NCI-H510A (cell line): ENCODE measurements around the gene DYRK2.

Source experiments
- DNase-seq: peaks from one replicate; lab custom pipeline; 2025; lab: John Stamatoyannopoulos, UW

The DYRK2 gene

GRCh38 chr12:67648521-67649260 is at the start of gene DYRK2:
TSS of gene DYRK2 (plus strand) at chr12:67648745. CDS start at chr12:67649134, 389 bp downstream.
- DNase-seq = peak; percentile 79

DNA sequence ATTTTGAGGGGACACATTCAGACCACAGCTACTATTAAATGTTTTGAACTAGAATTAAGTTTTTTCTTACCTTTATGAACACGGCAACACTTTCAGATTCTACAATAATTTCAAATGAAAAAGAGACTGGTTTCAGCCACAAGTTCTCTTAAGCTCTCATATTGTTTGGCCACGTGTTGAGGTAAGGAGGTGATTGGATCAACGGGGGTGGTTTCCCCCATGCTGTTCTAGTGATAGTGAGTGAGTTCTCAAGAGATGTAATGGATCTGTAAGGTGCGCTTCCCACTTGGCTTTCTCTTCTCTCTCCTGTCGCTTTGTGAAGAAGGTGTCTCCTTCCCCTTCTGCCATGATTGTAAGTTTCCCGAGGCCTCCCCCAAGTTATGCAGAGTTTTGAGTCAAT is 48.9 kb upstream of the DYRK2 start:
- DNase-seq = no peak

GRCh38 chr12:67601126-67601525 is 47.4 kb upstream of the DYRK2 start:
- no peak for DNase-seq

DNA sequence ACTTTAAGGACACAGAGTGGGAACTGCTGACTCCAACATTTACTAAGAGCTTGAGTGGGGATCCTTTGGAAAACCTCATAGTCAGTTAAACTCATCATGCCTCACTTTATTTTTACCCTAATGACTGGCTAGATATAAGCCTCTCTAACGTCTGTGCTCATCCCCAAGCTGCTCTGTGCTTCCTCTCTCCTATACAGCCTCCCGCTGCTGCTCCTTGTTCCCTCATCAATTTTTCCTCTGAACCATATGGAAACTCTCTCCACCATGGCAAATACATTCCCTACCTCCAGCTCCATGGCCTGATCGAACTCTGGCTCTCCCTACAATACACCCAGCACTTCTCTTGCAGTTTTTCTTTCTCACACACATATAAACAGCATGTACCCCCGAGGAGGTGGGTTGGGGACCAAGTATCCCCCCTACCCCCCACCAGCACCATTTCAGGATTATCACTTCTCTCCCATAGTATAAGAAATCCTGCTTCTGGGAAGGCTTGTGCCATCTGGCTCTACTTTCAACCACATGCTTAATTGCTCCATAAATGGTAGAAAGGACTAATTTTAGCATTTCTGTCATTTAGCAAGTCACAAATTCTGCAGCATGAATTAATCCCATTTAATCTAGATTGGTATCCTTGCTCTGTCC is 39.2 kb upstream of the DYRK2 start:
- DNase-seq = no peak

GRCh38 chr12:67613040-67613439 is 35.5 kb upstream of the DYRK2 start:
- DNase-seq = no peak

GRCh38 chr12:67617629-67618028 is 30.9 kb upstream of the DYRK2 start:
- DNase-seq = no peak

- no peak for DNase-seq
Observed at GRCh38 chr12:67618303-67618702, 30.2 kb upstream of the DYRK2 start.

- no peak for DNase-seq
Observed at GRCh38 chr12:67621112-67621511, 27.4 kb upstream of the DYRK2 start.

DNA sequence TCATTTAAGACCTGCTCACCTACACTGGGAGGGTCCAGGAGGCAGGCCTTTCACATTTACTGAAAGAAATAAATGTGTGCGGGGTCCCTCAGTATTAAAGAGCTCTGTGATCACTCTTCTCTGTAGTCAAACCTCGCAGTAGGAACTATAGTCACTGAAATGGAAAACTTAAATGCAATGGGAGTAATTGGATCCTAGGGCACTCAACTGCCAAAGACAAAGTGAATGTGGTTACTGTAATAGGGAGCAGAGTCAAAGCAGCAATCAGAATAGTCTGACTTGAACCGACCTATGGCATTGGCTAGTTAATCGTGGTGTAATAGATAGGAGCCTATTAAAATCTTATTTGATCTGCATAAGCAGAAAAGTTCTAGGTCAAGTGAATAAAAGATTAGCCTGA is 26.6 kb upstream of the DYRK2 start:
- no peak for DNase-seq

GRCh38 chr12:67623259-67623658 is 25.3 kb upstream of the DYRK2 start:
- DNase-seq = no peak

GRCh38 chr12:67624355-67624754 is 24.2 kb upstream of the DYRK2 start:
- DNase-seq = no peak

DNA sequence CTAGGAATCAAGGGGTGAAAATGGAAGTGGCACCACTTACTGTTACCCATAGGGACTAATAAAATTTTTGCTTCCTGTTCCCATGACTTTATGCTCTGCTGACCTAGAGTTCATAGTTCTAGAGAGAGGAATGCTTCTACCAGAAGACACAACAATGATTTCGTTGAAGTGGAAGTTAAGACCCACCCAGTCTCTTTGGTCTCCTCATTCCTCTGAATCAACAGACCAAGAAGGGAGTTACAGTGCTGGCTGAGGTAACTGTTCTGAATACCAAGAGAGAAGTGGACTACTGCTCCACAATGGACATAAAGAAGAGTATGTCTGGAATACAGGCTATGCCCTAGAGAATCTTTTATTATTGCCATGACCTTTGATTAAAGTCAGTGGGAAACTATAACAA is 23.5 kb upstream of the DYRK2 start:
- no peak for DNase-seq

GRCh38 chr12:67626156-67626555 is 22.4 kb upstream of the DYRK2 start:
- DNase-seq = no peak

GRCh38 chr12:67630373-67631088 is 18.0 kb upstream of the DYRK2 start:
- DNase-seq = no peak

DNA sequence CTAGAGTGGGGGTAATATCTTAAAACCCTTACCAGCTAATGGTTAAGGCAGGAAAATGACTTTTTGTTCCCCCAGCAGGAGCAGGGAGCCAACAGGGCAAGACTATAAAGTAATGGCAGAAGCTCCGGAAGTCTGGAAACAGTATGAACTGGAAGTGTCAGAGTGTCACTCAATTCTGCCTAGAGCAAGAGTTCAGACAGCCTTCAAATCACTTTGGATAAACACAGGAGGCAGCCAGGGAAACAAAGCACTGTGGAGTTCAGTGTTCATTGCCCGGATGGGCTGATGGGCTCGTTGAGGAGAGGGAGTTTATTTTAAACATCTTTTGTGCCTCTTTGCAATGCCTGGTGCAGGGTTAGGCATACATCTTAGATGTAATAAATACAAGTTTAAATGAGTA is 16.5 kb upstream of the DYRK2 start:
- DNase-seq = no peak

DNA sequence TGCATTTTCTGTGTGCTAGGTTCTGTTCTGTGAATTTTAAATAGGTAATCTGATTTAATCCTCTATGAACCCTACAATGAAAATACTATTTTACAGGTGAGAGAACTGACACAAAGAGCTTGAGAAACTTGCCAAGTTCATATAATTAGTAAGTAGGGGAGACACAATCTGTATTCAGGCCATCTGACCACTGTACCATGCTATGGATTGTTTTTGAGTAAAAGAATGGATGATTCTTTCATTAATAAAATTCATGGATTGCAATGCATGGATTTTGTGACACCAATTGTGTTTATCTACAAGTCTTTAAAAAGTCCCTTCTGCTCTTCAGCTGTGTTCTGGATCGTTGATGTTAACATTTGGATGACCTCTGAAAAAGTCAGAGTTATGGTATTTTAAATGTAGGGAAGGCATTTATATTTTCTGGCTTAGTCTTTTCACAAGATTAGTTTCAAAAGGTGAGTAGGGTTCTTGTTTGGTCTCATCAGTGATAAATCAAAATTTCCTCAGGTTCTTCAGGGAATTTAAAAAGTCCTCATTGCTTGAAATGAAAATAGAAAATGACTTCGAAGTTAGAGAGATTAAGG is 15.4 kb upstream of the DYRK2 start:
- no peak for DNase-seq

DNA sequence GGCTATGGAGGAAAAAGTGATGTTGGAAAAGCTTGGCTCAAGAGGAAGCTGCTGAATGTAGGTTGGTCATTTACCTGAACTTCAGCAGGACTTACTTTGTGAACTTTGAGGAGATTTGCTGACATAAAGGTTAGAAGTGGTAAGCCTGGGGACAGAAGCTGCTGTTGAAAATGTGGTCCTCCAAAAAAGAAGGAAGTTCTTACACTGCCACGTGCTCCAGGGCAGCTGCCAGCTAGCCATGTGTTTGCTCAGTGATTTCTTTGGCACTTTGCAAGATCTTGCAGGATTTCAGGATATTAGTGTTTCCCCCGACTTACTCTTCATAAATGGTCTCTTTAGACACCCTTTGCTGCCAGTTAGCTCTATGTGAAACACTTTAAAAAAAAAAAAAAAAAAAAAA is 14.8 kb upstream of the DYRK2 start:
- no peak for DNase-seq

- DNase-seq = no peak
Observed at GRCh38 chr12:67634303-67634761, 14.2 kb upstream of the DYRK2 start.

GRCh38 chr12:67637718-67638117 is 10.8 kb upstream of the DYRK2 start:
- no peak for DNase-seq

DNA sequence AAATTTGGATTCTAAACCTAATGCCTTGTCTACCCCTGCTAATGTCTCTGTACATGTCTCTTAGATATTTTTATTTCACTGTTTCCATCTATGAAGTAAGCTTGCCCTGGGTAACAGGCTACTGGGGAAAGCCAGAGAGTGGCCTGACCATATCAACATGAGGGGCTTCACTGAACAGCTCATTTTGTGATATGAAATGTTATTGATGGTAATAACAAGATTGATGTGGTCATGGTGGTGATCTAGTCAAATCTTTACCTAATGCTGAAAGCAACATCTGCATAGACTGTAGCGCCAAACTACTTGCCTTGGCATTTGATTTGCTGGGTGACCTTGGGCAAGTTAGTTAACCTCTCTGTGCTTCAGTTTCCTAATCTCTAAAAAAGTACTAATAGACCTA is 9.9 kb upstream of the DYRK2 start:
- DNase-seq = no peak

DNA sequence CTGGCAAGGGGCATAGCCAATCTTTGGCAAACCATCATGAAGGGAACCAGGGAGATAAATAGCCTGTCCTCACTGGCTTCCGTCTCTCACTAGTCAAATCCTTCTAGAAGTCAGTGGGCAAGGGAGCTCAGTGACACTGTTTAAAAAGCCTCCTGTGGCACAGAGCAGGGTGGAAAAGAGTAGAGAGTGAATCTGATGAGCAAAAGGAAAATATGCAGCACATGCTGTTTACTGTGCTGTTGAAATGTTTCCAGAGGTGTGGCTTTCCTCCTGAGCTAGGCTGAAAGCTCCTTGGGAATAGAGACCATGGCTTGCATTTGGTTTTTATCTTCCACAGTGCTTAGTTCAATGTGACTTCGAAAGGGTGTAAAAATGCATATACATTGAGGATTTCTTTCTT is 7.7 kb upstream of the DYRK2 start:
- DNase-seq = no peak

DNA sequence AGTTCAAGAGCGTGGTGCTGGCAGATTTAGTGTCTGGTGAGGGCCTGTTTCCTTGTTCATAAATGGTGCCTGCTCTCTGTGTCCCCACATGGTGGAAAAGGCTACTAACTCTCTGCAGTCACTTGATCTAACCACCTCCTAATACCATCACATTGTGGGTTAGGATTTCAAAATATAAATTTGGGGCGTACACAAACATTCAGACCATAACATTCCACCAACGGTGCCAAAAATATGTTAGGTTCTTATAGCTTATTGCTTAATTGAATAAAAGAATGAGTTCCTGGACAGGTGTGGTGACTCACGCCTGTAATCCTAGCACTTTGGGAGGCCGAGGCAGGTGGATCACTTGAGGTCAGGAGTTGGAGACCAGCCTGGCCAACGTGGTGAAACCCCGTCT is 3.4 kb upstream of the DYRK2 start:
- DNase-seq = no peak

- DNase-seq = no peak
Observed at GRCh38 chr12:67645601-67646000, 2.9 kb upstream of the DYRK2 start.
